PC-3 (cell line): ENCODE measurements around the gene SCAPER.

Experiments
- EZH2phosphoT487 ChIP-seq: fragments of 300-600 bp; sonication (generic); IDR thresholded peaks from 2 replicates; pipeline ENCODE4 v1.6.1; 2018; ENCODE audit warnings: mild to moderate bottlenecking, antibody characterized with exemption, low read length, borderline replicate concordance
- TF ChIP-seq, protein P1 (sequence below): fragments of 300-600 bp; sonication (generic); conservative IDR thresholded peaks from 2 replicates; pipeline ENCODE4 v1.5.1; 2017; ENCODE audit warnings: antibody characterized with exemption, low read depth, mild to moderate bottlenecking, low read length

DNA sequence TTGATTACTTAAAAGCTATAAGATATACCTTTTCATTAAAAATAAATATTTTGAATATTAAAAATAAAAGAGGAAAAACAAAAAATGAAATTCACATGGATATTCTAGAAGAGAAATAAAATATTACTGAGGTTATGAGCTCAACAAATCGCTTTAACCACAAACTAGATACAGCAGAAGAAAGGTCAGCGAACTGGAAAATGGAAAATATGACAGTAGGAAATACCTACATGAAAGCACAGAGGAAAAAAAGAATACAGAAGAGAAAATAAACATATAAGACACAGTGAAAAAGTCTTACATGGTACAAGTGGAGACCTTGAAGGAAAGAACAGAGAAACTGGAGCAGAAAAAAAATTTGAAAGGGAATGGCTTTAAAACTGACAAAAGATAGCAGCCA lies 33.2 kb downstream of the SCAPER start:
- TF ChIP-seq, protein P1, sequence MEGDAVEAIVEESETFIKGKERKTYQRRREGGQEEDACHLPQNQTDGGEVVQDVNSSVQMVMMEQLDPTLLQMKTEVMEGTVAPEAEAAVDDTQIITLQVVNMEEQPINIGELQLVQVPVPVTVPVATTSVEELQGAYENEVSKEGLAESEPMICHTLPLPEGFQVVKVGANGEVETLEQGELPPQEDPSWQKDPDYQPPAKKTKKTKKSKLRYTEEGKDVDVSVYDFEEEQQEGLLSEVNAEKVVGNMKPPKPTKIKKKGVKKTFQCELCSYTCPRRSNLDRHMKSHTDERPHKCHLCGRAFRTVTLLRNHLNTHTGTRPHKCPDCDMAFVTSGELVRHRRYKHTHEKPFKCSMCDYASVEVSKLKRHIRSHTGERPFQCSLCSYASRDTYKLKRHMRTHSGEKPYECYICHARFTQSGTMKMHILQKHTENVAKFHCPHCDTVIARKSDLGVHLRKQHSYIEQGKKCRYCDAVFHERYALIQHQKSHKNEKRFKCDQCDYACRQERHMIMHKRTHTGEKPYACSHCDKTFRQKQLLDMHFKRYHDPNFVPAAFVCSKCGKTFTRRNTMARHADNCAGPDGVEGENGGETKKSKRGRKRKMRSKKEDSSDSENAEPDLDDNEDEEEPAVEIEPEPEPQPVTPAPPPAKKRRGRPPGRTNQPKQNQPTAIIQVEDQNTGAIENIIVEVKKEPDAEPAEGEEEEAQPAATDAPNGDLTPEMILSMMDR = no peak
- TF ChIP-seq EZH2phosphoT487 = no peak
